Osteocyte (in vitro differentiated cells): ENCODE measurements around the gene ASTN2. TPM values are rescaled to one million over a fixed set of nuclear protein-coding genes. Genes with fewer than 3 reads are reported as not detected.

Experiments
- DNase-seq: peaks from one replicate; pipeline ENCODE4 v3.0.0; 2021; ENCODE audit warnings: mixed read lengths; ENCODE audit not compliant: unreplicated experiment; ENCODE audit errors: extremely low spot score
- H3K27ac Mint-ChIP-seq: one replicate; pipeline ENCODE4 v1.8.0; 2021; ENCODE audit warnings: mild to moderate bottlenecking, mixed read lengths; ENCODE audit not compliant: unreplicated experiment
- H3K27me3 Mint-ChIP-seq: one replicate; pipeline ENCODE4 v1.8.0; 2021; ENCODE audit warnings: mixed read lengths; ENCODE audit not compliant: unreplicated experiment
- H3K36me3 Mint-ChIP-seq: one replicate; pipeline ENCODE4 v1.8.0; 2021; ENCODE audit warnings: mixed read lengths; ENCODE audit not compliant: unreplicated experiment
- H3K4me1 Mint-ChIP-seq: one replicate; pipeline ENCODE4 v1.8.0; 2021; ENCODE audit warnings: mixed read lengths; ENCODE audit not compliant: unreplicated experiment
- H3K4me3 Mint-ChIP-seq: one replicate; pipeline ENCODE4 v1.8.0; 2021; ENCODE audit warnings: mild to moderate bottlenecking, moderate library complexity, mixed read lengths; ENCODE audit not compliant: unreplicated experiment
- H3K9me3 Mint-ChIP-seq: one replicate; pipeline ENCODE4 v1.8.0; 2021; ENCODE audit warnings: mixed read lengths; ENCODE audit not compliant: unreplicated experiment
- total RNA-seq: library from RNA; stranded (reverse); gene quantifications from 2 replicates; pipeline ENCODE4 v1.2.1, GENCODE V29; 2021
- TF ChIP-seq, protein P1 (sequence below): fragments of 200-600 bp; sonication (generic); IDR thresholded peaks from 2 replicates; pipeline ENCODE4 v1.5.0; 2021; ENCODE audit warnings: antibody characterized with exemption, mild to moderate bottlenecking, moderate library complexity

The ASTN2 gene
- total RNA-seq, 1 donor from 2014 or later = 2.3 TPM

DNA sequence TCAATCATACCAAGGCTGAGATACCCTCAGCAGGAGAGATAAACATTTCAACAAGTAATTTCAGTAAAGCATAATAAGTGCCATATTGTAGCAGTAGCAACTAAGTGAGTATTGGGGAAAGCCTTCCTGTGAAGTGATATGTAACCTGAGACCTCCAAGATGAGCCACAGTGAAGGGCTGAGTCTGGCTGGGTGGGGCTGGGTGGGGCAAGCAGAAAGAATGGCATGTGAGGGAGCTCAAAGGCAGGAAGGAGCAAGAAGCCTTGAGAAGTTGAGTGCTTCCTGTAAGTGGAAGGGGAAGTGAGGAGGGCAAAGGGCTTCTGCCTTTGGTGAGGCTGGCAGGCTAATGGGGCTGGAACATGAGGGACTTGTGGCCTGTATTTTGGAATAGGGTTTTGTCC, 19.7 kb upstream of the ASTN2 start:
- TF ChIP-seq, protein P1, sequence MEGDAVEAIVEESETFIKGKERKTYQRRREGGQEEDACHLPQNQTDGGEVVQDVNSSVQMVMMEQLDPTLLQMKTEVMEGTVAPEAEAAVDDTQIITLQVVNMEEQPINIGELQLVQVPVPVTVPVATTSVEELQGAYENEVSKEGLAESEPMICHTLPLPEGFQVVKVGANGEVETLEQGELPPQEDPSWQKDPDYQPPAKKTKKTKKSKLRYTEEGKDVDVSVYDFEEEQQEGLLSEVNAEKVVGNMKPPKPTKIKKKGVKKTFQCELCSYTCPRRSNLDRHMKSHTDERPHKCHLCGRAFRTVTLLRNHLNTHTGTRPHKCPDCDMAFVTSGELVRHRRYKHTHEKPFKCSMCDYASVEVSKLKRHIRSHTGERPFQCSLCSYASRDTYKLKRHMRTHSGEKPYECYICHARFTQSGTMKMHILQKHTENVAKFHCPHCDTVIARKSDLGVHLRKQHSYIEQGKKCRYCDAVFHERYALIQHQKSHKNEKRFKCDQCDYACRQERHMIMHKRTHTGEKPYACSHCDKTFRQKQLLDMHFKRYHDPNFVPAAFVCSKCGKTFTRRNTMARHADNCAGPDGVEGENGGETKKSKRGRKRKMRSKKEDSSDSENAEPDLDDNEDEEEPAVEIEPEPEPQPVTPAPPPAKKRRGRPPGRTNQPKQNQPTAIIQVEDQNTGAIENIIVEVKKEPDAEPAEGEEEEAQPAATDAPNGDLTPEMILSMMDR = no peak
- no peaks in the 10 kb centered on the region for H3K4me1 Mint-ChIP-seq

GRCh38 chr9:117430813-117431212, 16.0 kb upstream of the ASTN2 start:
- no peak for DNase-seq
- Mint-ChIP-seq H3K36me3 (no peaks in the 10 kb centered on the region), H3K27ac (no peak overlapping the region), H3K27me3 (no peaks in the 10 kb centered on the region), H3K4me3 (no peak overlapping the region), H3K4me1 (no peaks in the 10 kb centered on the region), H3K9me3 (no peaks in the 10 kb centered on the region)
- TF ChIP-seq, protein P1 = no peak

More for the DNA sequence above, 19.7 kb upstream of the ASTN2 start:
- Mint-ChIP-seq H3K4me3 (no peak overlapping the region), H3K36me3 (no peaks in the 10 kb centered on the region), H3K27ac (no peak overlapping the region), H3K9me3 (no peaks in the 10 kb centered on the region), H3K27me3 (no peaks in the 10 kb centered on the region)
- DNase-seq = no peak

DNA sequence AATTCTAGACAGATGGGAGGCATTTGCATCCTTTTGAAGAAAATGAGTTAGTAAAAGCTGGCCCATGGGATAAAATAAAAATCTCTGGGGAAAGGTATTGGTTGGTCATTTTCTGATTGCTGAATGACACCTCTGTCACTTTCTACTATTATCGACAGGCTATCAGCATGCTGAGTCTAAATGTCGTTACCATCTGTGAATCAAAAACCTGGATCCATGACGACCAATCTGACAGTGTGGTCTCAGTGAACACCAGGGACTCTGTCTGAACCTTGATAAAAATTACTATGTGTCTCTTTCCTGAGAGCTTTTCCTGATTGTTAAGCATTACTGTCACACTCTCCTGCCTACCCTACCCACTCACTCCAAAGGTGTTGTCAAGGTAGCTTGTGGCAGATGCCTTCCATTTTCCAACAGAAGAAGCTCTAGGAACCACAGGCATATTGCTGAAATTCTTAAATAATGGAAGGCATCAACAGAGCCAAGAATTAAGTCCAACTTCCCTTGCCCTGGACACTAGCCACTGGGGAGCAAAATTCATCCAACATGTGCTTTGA, 12.6 kb upstream of the ASTN2 start:
- TF ChIP-seq, protein P1 = no peak
- DNase-seq = no peak
- Mint-ChIP-seq H3K36me3 (no peaks in the 10 kb centered on the region), H3K4me1 (no peaks in the 10 kb centered on the region), H3K27ac (no peak overlapping the region), H3K27me3 (no peaks in the 10 kb centered on the region), H3K4me3 (no peak overlapping the region), H3K9me3 (no peaks in the 10 kb centered on the region)

DNA sequence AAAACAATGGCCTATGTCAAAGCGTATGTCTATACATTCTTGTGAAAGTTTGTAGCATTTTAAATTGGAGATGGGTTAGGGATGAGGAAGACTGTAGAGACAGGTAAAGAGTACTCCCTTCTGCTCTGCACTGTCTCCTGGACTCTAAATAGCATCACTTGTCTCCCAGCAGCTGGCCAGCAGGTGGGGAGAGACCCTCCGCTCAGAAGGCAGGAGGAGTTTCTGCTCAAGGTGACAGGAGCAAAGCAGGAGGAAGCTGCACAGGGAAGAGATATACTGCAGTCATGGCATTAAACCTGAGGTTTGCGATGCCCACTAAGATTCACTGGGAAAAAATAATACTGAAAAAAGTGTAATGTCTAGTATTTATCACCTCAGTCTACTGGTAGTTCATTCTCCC, 10.7 kb upstream of the ASTN2 start:
- H3K27ac Mint-ChIP-seq = no peak overlapping the region
- H3K36me3 Mint-ChIP-seq = no peaks in the 10 kb centered on the region

GRCh38 chr9:117424291-117424690, 9.4 kb upstream of the ASTN2 start:
- Mint-ChIP-seq H3K9me3 (no peaks in the 10 kb centered on the region), H3K36me3 (no peaks in the 10 kb centered on the region), H3K27ac (no peak overlapping the region), H3K4me3 (no peak overlapping the region), H3K27me3 (no peaks in the 10 kb centered on the region), H3K4me1 (no peaks in the 10 kb centered on the region)
- DNase-seq = no peak
- TF ChIP-seq, protein P1 = no peak

More for the DNA sequence above, 10.7 kb upstream of the ASTN2 start:
- Mint-ChIP-seq H3K9me3 (no peaks in the 10 kb centered on the region), H3K4me3 (no peak overlapping the region), H3K4me1 (no peaks in the 10 kb centered on the region), H3K27me3 (no peaks in the 10 kb centered on the region)
- no peak for DNase-seq
- TF ChIP-seq, protein P1 = no peak
